Activated T-helper 1 cell treated with anti-CD3 and anti-CD28 coated beads, Interleukin-12 subunit alpha, Interleukin-12 subunit beta, Interleukin-2, Interleukin-4 antibody, amounts not matched to agents 30 ng/mL and 10 ng/mL and 1 ng/mL, durations not matched to agents 14 hours and 24 hours and 36 hours (primary cell): ENCODE measurements around the gene HPN. TPM values are rescaled to one million over a fixed set of nuclear protein-coding genes. Genes with fewer than 3 reads are reported as not detected.

ENCODE experiments used
- DNase-seq: peaks from one replicate; pipeline ENCODE4 v3.0.0; 2021; ENCODE audit warnings: low spot score
- H3K27ac Mint-ChIP-seq: one replicate; pipeline ENCODE4 v1.8.0; 2021; ENCODE audit warnings: mild to moderate bottlenecking, mixed read lengths
- H3K27me3 Mint-ChIP-seq: one replicate; pipeline ENCODE4 v1.8.0; 2022; ENCODE audit warnings: mild to moderate bottlenecking, moderate library complexity, mixed read lengths; ENCODE audit not compliant: insufficient read depth
- H3K36me3 Mint-ChIP-seq: one replicate; pipeline ENCODE4 v1.8.0; 2021; ENCODE audit warnings: low read depth, mixed read lengths
- H3K4me1 Mint-ChIP-seq: one replicate; pipeline ENCODE4 v1.8.0; 2021; ENCODE audit warnings: low read depth, mixed read lengths
- H3K4me3 Mint-ChIP-seq: one replicate; pipeline ENCODE4 v1.8.0; 2021; ENCODE audit warnings: mild to moderate bottlenecking, moderate library complexity, mixed read lengths
- H3K9me3 Mint-ChIP-seq: one replicate; pipeline ENCODE4 v1.8.0; 2021; ENCODE audit warnings: mixed read lengths
- intact Hi-C: fragments of 100-400 bp; cut with micrococcal nuclease; formaldehyde crosslinking; loops from one replicate; pipeline ENCODE4 v1.15.1; 2024
- total RNA-seq: library from RNA; stranded (reverse); gene quantifications from 2 replicates; pipeline ENCODE4 v1.2.3, GENCODE V29; 2022

Gene HPN
- total RNA-seq, 1 donor from 2014 or later: not detected

DNA sequence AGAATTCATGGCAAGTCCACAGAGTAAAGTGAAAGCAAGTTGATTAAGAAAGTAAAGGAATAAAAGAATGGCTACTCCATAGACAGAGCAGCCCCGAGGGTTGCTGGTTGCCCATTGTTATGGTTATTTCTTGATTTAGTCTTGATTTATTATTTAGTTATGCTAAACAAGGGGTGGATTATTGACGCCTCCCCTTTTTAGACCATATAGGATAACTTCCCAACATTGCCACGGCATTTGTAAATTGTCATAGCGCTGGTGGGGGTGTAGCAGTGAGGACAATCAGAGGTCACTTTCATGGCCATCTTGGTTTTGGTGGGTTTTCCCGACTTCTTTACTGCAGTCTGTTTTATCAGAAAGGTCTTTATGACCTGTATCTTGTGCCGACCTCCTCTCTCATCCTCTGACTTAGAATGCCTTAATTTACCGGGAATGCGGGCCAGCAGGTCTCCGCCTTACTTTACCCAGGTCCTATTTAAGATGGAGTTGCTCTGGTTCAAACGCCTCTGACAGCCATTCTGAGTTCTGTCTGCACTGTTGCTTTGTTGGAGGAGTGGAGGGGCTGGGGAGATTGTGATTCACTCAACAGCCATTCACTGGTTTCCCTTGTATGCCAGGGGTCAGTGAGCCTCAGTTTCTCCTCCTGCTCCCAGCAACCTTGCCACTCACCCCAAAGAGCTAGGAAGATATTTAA lies 27.6 kb downstream of the HPN start:
- H3K4me1 Mint-ChIP-seq: peaks cover 10% of the 10 kb centered on the region
- no peak overlapping the region for H3K4me3 Mint-ChIP-seq
- peaks cover 8% of the 10 kb centered on the region for H3K9me3 Mint-ChIP-seq
- H3K36me3 Mint-ChIP-seq: no peaks in the 10 kb centered on the region
- peaks cover 6% of the 10 kb centered on the region for H3K27me3 Mint-ChIP-seq
- intact Hi-C loops: no loop called here
- no peak for DNase-seq
- no peak overlapping the region for H3K27ac Mint-ChIP-seq

DNA sequence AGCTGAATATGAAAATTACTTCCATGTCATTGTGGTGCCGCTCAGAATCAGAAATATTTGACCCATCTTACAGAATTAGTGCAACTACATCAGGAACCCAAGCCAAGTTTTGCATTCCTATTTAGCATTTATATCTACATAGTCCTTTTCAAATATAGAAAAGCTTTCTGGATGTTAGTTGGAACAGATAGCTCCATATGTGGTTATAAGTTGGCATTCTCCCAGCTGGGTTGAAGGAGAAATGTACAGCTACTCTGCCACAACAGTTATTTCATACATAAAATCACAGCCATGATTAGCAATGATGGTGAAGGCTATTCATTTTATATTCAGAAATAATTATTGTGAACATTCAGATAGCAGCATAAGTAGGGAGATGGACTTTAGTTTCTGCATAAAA lies 28.2 kb downstream of the HPN start:
- peaks cover 9% of the 10 kb centered on the region for H3K4me1 Mint-ChIP-seq
- H3K27me3 Mint-ChIP-seq: peaks cover 6% of the 10 kb centered on the region
- intact Hi-C loops: no loop called here
- no peak overlapping the region for H3K4me3 Mint-ChIP-seq
- no peaks in the 10 kb centered on the region for H3K36me3 Mint-ChIP-seq
- H3K27ac Mint-ChIP-seq: no peak overlapping the region
- H3K9me3 Mint-ChIP-seq: peaks cover 8% of the 10 kb centered on the region
- DNase-seq: no peak

DNA sequence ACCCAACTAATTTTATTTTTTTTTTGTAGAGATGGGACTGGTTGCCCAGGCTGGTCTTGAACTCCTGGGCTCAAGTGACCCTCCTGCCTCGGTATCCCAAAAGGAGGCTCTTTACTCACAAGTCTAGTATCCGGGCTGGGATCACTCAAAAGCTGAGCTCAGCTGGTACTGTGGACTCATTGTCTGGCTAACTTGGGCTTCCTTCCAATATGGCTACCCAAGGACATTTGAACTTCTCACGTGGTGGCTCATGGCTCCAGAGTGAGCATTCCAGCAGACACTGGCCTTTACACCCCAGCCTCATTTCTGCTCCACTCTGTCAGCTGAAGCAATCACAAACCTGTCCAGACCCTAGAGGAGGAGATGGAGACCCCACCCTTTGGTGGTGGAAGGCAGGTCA lies 28.9 kb downstream of the HPN start:
- Mint-ChIP-seq H3K4me3 (no peak overlapping the region), H3K27me3 (peaks cover 6% of the 10 kb centered on the region), H3K36me3 (no peaks in the 10 kb centered on the region), H3K4me1 (peaks cover 9% of the 10 kb centered on the region), H3K9me3 (peaks cover 8% of the 10 kb centered on the region), H3K27ac (no peak overlapping the region)
- DNase-seq: no peak
- intact Hi-C loops: no loop called here

DNA sequence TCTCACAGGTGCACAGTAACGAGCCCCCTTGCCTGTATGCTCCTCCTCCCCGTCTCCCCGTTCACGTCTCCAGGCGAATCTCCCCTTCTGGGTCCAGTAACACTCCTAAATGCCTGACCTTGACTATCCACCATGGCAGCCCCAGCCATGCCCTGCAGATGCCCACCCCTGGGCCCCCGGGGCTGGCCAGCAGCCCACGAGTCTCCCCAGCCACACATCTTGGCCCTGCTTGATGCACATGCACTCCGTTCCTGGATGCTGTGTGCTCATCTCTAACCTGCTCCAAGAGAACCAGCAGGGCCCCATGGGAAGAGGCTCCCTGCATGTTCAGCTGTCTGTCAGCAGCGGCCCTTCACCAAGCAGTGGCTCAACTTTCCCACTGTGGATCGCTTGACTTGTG lies 32.0 kb downstream of the HPN start:
- Mint-ChIP-seq H3K27me3 (peaks cover 5% of the 10 kb centered on the region), H3K27ac (no peak overlapping the region)

DNA sequence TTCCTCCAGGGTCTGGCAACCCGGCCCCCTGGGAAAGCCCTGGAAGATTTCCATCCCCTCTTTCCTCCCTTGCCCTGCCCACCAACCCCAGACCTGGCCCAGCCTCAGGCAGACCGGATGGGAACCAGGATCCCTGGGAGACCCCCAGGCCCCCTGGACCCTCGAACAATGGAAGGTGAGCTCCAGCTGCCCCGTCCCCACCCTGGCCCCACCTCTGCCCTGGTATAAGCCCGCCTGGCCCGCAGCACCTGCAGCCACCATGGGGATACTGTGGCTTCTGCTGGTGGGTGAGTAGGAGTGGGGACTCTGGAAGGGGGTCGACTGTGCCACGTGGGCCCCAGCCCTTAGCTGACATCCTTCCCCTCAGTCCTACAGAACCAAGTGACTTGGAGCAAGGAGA lies 32.4 kb downstream of the HPN start:
- peaks cover 2% of the 10 kb centered on the region for H3K27me3 Mint-ChIP-seq
- H3K36me3 Mint-ChIP-seq: no peaks in the 10 kb centered on the region
- H3K27ac Mint-ChIP-seq: no peak overlapping the region
- no peak for DNase-seq
- intact Hi-C loops: no loop called here
- peaks cover 8% of the 10 kb centered on the region for H3K9me3 Mint-ChIP-seq
- H3K4me1 Mint-ChIP-seq: no peaks in the 10 kb centered on the region
- no peak overlapping the region for H3K4me3 Mint-ChIP-seq

More for the DNA sequence above, 32.0 kb downstream of the HPN start:
- intact Hi-C loops: no loop called here
- Mint-ChIP-seq H3K9me3 (peaks cover 8% of the 10 kb centered on the region), H3K4me3 (no peak overlapping the region), H3K4me1 (no peaks in the 10 kb centered on the region), H3K36me3 (no peaks in the 10 kb centered on the region)
- no peak for DNase-seq

DNA sequence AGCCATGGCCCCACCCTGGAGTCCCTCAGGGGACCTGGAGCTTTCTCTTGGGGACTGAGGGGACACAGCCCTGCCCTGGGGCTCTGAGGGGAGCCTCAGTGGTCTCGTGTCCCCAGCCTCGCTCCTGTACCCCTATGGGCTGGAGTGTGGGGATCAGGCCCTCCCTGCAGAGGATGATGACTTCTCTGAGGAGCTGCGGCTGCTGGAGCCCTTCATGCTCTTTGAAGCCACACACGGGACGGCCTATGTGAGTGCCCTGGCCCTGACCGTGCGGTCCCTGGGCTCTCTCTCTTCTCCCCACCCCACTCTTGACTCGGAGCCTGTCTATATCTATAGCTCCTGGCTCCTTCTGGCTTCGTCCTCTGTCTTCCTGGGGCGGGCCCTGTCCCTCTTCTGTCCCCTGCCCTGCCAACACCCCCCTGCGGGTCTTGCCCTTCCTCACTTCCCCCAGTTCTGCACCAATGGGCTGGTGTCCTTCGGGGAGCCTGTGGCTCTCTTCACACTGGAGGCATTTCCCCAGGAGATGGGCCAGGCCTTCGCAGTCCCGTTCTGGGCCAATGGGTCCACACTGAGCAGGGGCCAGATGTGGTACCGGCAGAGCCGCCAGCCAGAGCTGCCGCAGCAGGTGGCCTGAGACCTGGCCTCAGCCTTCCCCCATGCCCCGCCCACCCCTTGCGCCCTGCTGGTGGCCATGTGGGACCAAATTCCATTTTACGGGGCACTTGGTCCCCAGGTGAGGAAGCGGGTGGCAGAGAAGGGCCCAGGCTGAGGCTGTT lies 33.1 kb downstream of the HPN start:
- no peaks in the 10 kb centered on the region for H3K36me3 Mint-ChIP-seq
- no peak for DNase-seq
- peak overlapping the region; percentile 52 for H3K27ac Mint-ChIP-seq
- peaks cover 8% of the 10 kb centered on the region for H3K9me3 Mint-ChIP-seq
- no peaks in the 10 kb centered on the region for H3K4me1 Mint-ChIP-seq
- peaks cover 2% of the 10 kb centered on the region for H3K27me3 Mint-ChIP-seq
- no peak overlapping the region for H3K4me3 Mint-ChIP-seq
- intact Hi-C loops: no loop called here

DNA sequence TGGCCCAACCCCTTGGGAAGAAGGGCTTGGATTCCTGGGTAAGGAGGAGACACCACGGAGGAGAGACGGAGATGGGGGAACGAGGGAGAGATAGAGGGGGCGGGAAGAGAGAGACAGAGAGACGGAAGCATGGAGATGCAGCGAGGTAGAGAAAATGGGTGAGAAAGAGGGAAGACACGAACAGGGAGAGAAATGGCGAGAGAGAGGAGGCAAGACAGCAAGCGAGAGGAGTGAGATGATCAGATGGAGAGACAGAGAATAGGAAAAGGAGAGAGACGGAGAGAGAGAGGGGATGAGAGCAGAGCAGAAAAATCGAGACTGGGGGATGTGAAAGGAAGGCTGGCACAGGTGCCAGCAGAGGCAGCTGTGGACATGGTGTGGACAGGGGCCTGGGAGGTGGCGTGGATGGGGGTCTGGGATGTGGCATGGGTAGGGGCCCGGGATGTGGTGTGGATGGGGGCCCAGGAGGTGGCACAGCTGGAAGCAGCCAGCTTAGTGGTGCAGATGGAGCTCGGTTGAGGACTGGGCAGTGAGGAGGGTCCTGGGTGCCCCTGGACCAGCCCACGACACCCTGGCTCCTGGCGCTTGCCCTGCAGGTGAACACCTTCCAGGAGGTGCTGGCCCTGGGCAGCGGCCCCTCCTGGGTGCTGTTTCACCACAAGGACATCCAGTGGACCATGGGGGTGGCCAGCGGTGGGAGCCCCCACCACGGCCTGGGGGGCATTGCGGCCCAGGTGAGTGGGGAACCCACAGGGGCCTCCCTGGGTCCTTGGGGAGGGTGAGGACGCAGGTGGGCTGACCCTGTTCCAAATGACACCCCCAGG lies 33.9 kb downstream of the HPN start:
- no peaks in the 10 kb centered on the region for H3K4me1 Mint-ChIP-seq
- H3K4me3 Mint-ChIP-seq: no peak overlapping the region
- intact Hi-C loops: no loop called here
- no peak for DNase-seq
- H3K36me3 Mint-ChIP-seq: no peaks in the 10 kb centered on the region
- H3K27me3 Mint-ChIP-seq: no peaks in the 10 kb centered on the region
- peaks cover 3% of the 10 kb centered on the region for H3K9me3 Mint-ChIP-seq
- peak overlapping the region; percentile 52 for H3K27ac Mint-ChIP-seq

DNA sequence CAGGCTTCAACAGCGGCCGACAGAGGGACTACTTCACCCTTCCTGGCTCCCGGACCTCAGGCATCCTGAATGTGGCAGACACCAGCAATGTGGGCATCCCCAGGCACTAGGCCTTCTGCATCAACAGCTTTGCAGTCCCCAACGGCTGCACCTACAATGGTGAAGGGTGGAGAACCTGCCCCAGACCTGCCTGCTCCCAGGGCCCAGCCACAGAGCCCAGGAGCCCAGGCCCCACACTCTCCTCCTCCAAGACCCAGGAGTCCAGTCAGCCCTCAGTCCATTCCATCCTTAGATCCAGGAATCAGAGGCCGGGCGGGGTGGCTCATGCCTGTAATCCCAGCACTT lies 34.5 kb downstream of the HPN start:
- Mint-ChIP-seq H3K27me3 (no peaks in the 10 kb centered on the region), H3K9me3 (no peaks in the 10 kb centered on the region), H3K27ac (no peak overlapping the region), H3K4me1 (no peaks in the 10 kb centered on the region), H3K4me3 (no peak overlapping the region), H3K36me3 (no peaks in the 10 kb centered on the region)
- DNase-seq: no peak
- intact Hi-C loops: no loop called here

- H3K4me3 Mint-ChIP-seq: no peak overlapping the region
- intact Hi-C loops: no loop called here
- DNase-seq: no peak
- no peaks in the 10 kb centered on the region for H3K9me3 Mint-ChIP-seq
- no peaks in the 10 kb centered on the region for H3K27me3 Mint-ChIP-seq
- no peaks in the 10 kb centered on the region for H3K4me1 Mint-ChIP-seq
- no peak overlapping the region for H3K27ac Mint-ChIP-seq
- no peaks in the 10 kb centered on the region for H3K36me3 Mint-ChIP-seq
Observed at GRCh38 chr19:35076657-35077056, 35.1 kb downstream of the HPN start.

DNA sequence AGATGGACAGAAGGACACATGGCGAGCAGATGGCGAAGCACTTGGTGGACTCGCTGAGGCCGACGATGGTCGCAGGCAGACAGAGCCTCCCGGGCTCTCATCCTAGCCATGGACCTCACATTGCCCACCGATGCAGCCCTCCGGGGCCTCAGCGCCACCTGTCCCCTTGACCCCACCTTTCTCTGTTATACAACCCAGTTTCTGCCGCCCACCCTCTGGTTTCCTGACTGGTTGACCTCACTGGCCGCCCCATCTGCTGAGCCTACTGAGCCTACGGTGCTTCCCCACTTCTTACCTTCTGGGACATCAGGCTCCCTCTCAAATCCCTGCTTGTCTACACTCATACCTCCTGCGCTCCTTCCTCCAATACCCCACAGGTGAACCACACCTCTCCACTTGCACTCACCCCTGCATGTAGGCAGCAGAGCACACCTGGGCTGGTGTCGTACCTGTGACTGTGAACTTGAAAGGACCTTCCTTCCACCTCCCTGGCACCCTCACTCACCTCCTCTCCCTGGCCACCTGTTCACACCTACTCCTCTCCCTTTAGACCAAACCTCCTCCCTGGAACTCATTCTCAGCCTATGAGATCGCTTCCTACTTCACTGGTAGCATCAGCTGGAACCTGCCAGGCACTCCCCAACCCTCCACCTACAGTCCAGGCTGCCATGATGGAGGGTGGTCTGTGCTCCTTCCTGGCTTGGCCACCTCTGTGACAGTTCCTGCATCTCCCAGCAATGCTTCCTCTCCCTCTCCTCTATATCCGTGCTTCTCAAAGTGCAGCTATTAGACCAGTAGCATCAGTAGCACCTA lies 36.1 kb downstream of the HPN start:
- Mint-ChIP-seq H3K27ac (no peak overlapping the region), H3K4me3 (no peak overlapping the region), H3K36me3 (no peaks in the 10 kb centered on the region), H3K27me3 (no peaks in the 10 kb centered on the region), H3K9me3 (no peaks in the 10 kb centered on the region), H3K4me1 (no peaks in the 10 kb centered on the region)
- intact Hi-C loops: no loop called here
- no peak for DNase-seq

- no peak for DNase-seq
- H3K4me1 Mint-ChIP-seq: no peaks in the 10 kb centered on the region
- no peaks in the 10 kb centered on the region for H3K9me3 Mint-ChIP-seq
- H3K36me3 Mint-ChIP-seq: no peaks in the 10 kb centered on the region
- intact Hi-C loops: no loop called here
- no peaks in the 10 kb centered on the region for H3K27me3 Mint-ChIP-seq
- no peak overlapping the region for H3K4me3 Mint-ChIP-seq
- no peak overlapping the region for H3K27ac Mint-ChIP-seq
Observed at GRCh38 chr19:35079826-35080225, 38.3 kb downstream of the HPN start.

DNA sequence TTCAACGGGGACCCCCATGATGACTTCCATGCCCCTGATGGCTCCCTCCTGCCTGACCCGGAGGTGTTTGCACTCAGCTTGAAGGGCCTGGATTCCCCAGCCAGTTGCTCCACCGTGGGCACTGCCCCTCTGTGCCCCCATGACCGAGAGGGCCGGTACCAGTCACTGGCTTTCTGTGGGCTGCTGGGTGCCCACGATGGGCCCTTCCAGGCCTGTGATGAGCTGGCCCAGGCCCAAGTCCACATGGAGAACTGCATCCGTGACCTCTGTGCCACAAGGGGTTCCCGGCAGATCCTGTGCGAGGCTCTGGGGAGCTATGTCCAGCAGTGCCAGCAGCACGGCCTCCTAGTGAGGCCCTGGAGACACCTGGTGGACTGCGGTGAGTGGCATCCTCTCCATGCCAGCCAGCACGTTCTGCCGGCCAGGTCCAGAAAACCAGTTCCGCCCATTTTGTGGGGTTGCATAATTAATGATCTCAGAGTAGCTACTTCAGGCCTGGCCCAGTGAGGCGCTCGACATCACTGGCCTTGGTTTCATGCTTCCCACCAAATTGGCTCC lies 39.2 kb downstream of the HPN start:
- H3K27ac Mint-ChIP-seq: no peak overlapping the region

More for the DNA sequence above, 39.2 kb downstream of the HPN start:
- no peak for DNase-seq
- intact Hi-C loops: no loop called here
- Mint-ChIP-seq H3K4me3 (no peak overlapping the region), H3K36me3 (no peaks in the 10 kb centered on the region), H3K9me3 (no peaks in the 10 kb centered on the region), H3K4me1 (no peaks in the 10 kb centered on the region), H3K27me3 (no peaks in the 10 kb centered on the region)
